Hepatocyte (in vitro differentiated cells): ENCODE measurements around the gene RALGAPB.

Source experiments
- EZH2 ChIP-seq: fragments of 200-600 bp; sonication (generic); IDR thresholded peaks from 2 replicates; pipeline ENCODE4 v1.6.1; 2016; ENCODE audit warnings: antibody characterized with exemption, mild to moderate bottlenecking, borderline replicate concordance
- EZH2phosphoT487 ChIP-seq: fragments of 200-600 bp; sonication (generic); IDR thresholded peaks from one replicate; pipeline ENCODE4 v1.6.1; 2018; ENCODE audit warnings: antibody characterized with exemption, mild to moderate bottlenecking, low read depth, moderate library complexity; ENCODE audit not compliant: unreplicated experiment, severe bottlenecking
- TF ChIP-seq, protein P1 (sequence below): fragments of 200-600 bp; sonication (generic); IDR thresholded peaks from 2 replicates; pipeline ENCODE4 v1.5.1; 2016; ENCODE audit warnings: antibody characterized with exemption, mild to moderate bottlenecking; ENCODE audit not compliant: poor library complexity

DNA sequence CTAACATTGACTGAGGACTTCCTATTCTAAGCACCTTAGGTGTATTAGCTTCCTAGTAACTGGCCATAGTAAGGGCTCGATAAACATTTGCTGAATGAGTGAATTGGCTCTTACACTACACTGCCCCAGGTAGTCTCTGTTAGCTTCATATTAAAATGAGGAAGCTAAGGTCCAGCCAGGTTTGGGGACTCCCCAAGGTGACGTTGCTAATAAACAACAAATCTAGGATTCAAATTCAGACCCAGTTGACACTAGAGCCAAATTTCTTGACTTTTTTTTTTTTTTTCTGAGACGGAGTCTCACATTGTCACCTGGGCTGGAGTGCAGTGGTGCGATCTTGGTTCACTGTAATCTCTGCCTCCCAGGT, 145.2 kb downstream of the RALGAPB start:
- TF ChIP-seq EZH2phosphoT487, result no peak
- TF ChIP-seq EZH2, result no peak
- TF ChIP-seq, protein P1, sequence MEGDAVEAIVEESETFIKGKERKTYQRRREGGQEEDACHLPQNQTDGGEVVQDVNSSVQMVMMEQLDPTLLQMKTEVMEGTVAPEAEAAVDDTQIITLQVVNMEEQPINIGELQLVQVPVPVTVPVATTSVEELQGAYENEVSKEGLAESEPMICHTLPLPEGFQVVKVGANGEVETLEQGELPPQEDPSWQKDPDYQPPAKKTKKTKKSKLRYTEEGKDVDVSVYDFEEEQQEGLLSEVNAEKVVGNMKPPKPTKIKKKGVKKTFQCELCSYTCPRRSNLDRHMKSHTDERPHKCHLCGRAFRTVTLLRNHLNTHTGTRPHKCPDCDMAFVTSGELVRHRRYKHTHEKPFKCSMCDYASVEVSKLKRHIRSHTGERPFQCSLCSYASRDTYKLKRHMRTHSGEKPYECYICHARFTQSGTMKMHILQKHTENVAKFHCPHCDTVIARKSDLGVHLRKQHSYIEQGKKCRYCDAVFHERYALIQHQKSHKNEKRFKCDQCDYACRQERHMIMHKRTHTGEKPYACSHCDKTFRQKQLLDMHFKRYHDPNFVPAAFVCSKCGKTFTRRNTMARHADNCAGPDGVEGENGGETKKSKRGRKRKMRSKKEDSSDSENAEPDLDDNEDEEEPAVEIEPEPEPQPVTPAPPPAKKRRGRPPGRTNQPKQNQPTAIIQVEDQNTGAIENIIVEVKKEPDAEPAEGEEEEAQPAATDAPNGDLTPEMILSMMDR, result no peak
